Chondrocyte (in vitro differentiated cells): Measurements from ENCODE around the gene S100A14. TPM values are rescaled to one million over a fixed set of nuclear protein-coding genes. Genes with fewer than 3 reads are reported as not detected.

Source experiments
- DNase-seq: peaks from one replicate; pipeline ENCODE4 v3.0.0; 2021; ENCODE audit warnings: mixed read lengths, low spot score
- H3K27ac Mint-ChIP-seq: one replicate; pipeline ENCODE4 v1.8.0; 2021; ENCODE audit warnings: mild to moderate bottlenecking, moderate library complexity, mixed read lengths; ENCODE audit not compliant: unreplicated experiment
- H3K27me3 Mint-ChIP-seq: 2 replicates; pipeline ENCODE4 v1.8.0; 2021; ENCODE audit warnings: low read depth, mixed read lengths
- H3K36me3 Mint-ChIP-seq: 2 replicates; pipeline ENCODE4 v1.8.0; 2021; ENCODE audit warnings: low read depth, mixed read lengths
- H3K4me1 Mint-ChIP-seq: 2 replicates; pipeline ENCODE4 v1.8.0; 2021; ENCODE audit warnings: low read depth, mild to moderate bottlenecking, mixed read lengths
- H3K4me3 Mint-ChIP-seq: one replicate; pipeline ENCODE4 v1.8.0; 2021; ENCODE audit warnings: mild to moderate bottlenecking, moderate library complexity, mixed read lengths; ENCODE audit not compliant: unreplicated experiment
- H3K9me3 Mint-ChIP-seq: 2 replicates; pipeline ENCODE4 v1.8.0; 2021; ENCODE audit warnings: low read depth, mixed read lengths
- total RNA-seq: library from RNA; stranded (reverse); gene quantifications from 3 replicates; pipeline ENCODE4 v1.2.1, GENCODE V29; 2021
- TF ChIP-seq, protein P1 (sequence below): fragments of 200-600 bp; sonication (generic); IDR thresholded peaks from 2 replicates; pipeline ENCODE4 v1.5.0; 2021; ENCODE audit warnings: antibody characterized with exemption, mild to moderate bottlenecking, moderate library complexity

The S100A14 gene
- total RNA-seq, 1 donor from 2014 or later: not detected

DNA sequence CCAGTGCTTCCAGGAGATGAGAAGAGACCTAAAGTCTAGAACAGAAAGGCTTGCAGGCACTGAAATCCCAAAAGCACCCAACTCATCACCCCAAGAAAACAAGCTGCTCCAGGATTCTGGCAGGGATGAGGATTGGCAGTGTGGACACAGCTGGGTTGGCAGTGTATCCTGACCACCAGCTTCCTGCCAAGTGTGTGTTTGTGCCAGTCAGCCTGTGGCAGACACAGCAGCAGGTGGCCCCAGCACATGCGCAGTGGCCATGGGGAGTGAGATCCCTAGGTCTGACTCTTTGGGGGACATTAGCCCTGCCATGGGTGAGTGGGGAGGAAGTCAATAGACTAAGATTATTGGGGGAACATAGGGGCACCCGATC, 33.7 kb upstream of the S100A14 start:
- peak overlapping the region; percentile 76 for H3K27ac Mint-ChIP-seq
- no peak overlapping the region for H3K4me3 Mint-ChIP-seq
- H3K9me3 Mint-ChIP-seq: no peaks in the 10 kb centered on the region
- H3K36me3 Mint-ChIP-seq: peaks cover 12% of the 10 kb centered on the region
- TF ChIP-seq, protein P1, sequence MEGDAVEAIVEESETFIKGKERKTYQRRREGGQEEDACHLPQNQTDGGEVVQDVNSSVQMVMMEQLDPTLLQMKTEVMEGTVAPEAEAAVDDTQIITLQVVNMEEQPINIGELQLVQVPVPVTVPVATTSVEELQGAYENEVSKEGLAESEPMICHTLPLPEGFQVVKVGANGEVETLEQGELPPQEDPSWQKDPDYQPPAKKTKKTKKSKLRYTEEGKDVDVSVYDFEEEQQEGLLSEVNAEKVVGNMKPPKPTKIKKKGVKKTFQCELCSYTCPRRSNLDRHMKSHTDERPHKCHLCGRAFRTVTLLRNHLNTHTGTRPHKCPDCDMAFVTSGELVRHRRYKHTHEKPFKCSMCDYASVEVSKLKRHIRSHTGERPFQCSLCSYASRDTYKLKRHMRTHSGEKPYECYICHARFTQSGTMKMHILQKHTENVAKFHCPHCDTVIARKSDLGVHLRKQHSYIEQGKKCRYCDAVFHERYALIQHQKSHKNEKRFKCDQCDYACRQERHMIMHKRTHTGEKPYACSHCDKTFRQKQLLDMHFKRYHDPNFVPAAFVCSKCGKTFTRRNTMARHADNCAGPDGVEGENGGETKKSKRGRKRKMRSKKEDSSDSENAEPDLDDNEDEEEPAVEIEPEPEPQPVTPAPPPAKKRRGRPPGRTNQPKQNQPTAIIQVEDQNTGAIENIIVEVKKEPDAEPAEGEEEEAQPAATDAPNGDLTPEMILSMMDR: no peak
- H3K4me1 Mint-ChIP-seq: peaks cover 7% of the 10 kb centered on the region
- no peaks in the 10 kb centered on the region for H3K27me3 Mint-ChIP-seq
- DNase-seq: peak; percentile 49

DNA sequence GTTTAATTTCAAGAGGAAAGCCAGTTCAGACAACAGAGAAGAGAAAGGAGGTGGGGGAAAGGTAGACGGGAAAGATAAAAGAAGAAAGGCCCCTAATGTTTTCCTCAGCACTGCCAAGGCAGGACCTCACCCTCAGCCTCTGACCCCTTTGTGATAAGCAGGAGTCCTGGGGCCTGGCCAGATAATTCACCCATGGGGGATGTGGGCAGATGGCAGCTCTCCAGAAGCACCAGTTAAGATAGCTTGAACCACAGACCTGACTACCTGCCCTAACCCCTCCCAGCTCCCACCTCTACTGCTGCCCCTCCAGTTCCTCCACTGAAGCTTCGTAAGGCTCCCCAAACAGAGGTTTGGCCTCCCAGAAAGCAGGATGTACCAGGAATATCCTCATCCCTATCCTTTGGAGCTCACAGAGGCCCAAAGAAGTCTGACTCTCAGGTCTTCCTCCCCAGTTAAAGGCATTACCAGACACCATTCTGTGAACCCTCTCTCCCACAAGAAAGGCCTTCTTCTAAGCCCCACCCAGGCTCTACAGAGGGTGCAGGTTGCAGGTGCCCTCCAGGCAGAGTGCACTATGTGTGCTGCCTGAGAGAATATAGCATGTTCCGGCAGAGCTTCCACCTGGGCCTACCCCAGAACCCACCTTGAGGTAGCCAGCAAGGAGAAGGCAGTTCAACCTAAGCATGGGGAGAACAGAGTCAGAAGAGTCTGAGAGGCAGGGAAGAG, 33.2 kb upstream of the S100A14 start:
- peaks cover 16% of the 10 kb centered on the region for H3K36me3 Mint-ChIP-seq
- H3K27ac Mint-ChIP-seq: peak overlapping the region; percentile 76
- peaks cover 7% of the 10 kb centered on the region for H3K4me1 Mint-ChIP-seq
- peak; percentile 47 for DNase-seq
- H3K9me3 Mint-ChIP-seq: no peaks in the 10 kb centered on the region
- H3K27me3 Mint-ChIP-seq: no peaks in the 10 kb centered on the region
- TF ChIP-seq, protein P1: no peak
- no peak overlapping the region for H3K4me3 Mint-ChIP-seq

DNA sequence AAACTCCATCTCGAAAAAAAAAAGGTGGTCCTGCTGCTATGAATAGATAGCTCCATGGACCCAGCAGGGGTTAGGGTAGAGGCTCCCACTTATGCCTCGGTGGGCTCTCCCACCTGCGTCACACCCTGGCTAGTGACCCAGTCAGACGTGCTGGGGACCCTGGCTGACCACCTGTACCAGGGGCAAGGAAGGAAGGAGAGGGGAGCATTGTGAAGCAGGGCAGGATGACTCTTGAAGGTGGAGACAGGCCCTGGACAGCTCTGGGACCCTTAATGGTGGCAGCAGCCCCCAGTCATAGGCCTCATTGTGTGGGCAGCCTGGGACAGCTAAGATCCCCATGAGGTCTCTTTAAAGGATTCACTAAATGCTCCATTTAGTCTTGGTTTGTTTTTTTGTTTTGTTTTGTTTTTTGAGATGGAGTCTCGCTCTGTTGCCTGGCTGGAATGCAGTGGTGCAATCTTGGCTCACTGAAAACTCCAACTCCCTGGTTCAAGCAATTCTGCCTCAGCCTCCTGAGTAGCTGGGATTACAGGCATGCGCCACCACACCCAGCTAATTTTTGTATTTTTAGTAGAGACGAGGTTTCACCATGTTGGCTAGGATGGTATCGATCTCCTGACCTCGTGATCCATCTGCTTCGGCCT, 32.0 kb upstream of the S100A14 start:
- Mint-ChIP-seq H3K36me3 (peaks cover 27% of the 10 kb centered on the region), H3K27me3 (no peaks in the 10 kb centered on the region), H3K9me3 (no peaks in the 10 kb centered on the region), H3K27ac (no peak overlapping the region), H3K4me1 (peaks cover 6% of the 10 kb centered on the region), H3K4me3 (no peak overlapping the region)
- TF ChIP-seq, protein P1: no peak
- DNase-seq: peak; percentile 56

DNA sequence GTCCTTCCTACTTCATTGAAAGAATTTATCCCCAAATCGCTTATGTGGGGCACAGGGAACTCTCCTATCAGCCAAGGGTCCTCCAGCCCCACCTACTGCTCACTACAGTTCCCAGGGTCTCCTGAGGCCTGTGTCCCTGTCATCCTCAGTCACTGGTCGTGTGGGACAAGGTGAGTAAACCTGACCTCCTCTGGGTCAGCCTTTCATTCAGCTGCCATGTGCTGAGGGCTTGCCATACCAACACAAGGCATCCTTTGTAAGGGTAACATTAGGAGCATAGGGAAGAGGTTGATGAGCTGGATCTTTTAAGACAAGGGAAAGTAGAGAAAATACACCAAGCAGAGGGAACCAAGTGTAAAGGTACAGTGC, 31.2 kb upstream of the S100A14 start:
- H3K27ac Mint-ChIP-seq: no peak overlapping the region
- TF ChIP-seq, protein P1: no peak
- no peak overlapping the region for H3K4me3 Mint-ChIP-seq
- no peaks in the 10 kb centered on the region for H3K4me1 Mint-ChIP-seq
- H3K9me3 Mint-ChIP-seq: no peaks in the 10 kb centered on the region
- DNase-seq: peak; percentile 21
- peaks cover 33% of the 10 kb centered on the region for H3K36me3 Mint-ChIP-seq
- H3K27me3 Mint-ChIP-seq: no peaks in the 10 kb centered on the region

DNA sequence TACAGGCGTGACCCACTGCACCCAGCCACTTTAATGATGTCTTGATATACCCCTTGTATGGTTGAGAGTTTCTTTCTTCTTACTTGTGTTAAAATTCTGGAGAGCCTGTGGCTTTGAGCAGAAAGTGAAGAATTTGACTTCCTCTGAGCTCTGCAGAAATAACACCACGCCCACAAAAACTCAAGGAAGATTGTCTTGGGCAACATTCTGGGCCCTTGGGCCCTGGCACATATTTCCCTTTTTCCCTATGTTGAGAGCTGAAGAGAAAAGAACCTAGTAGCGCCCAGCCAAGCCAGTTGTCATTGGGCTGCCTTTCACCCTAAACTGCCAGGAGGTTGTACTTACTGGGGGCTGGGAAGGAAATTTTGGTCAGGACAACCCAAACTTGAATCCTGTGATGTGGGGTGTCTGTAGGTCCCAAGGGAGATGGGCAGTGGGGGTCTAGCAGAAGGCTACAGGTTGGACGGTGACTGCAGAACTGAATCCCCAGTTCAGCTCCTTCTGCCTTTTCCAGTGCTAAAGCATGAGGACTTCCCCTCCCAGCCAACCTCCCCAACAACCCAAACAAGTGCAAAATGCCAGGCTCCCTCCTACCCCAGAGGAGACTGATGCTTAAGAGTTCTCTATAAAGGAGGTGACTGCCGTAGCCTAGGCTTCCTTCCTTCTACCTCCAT, 30.7 kb upstream of the S100A14 start:
- TF ChIP-seq, protein P1: no peak
- Mint-ChIP-seq H3K4me3 (no peak overlapping the region), H3K27ac (no peak overlapping the region), H3K4me1 (no peaks in the 10 kb centered on the region), H3K27me3 (no peaks in the 10 kb centered on the region), H3K9me3 (no peaks in the 10 kb centered on the region), H3K36me3 (peaks cover 37% of the 10 kb centered on the region)
- peak; percentile 12 for DNase-seq
